ENCODE results near the gene MAPK8. TPM values are rescaled to one million over a fixed set of nuclear protein-coding genes. Genes with fewer than 3 reads are reported as not detected.

The MAPK8 gene
- total and polyA plus RNA-seq, 9 of the 15 experiments (the other 6 are each of a cell fraction or from before 2014, with no cell fraction given) = 6.4 to 159 (median 71.0) TPM

GRCh38 chr10:48439031-48439430 lies 132.6 kb downstream of the MAPK8 start (continued):
- no peak for TF ChIP-seq MGA (IDR thresholded peaks at IDR 0.05)
- TF ChIP-seq ZNF174 (CRISPR knock-in tag; IDR thresholded peaks at IDR 0.05) = no peak
- TF ChIP-seq PHF8 (IDR thresholded peaks at IDR 0.05; ENCODE audit: borderline replicate concordance, low read length) = no peak
- no peak for TF ChIP-seq LCOR (CRISPR knock-in tag; IDR thresholded peaks at IDR 0.05)
- no peak for TF ChIP-seq NR4A1 (CRISPR knock-in tag; IDR thresholded peaks at IDR 0.05)
- TF ChIP-seq NR4A1 (tag; IDR thresholded peaks at IDR 0.05) = no peak
- TF ChIP-seq HEY1 (CRISPR knock-in tag; IDR thresholded peaks at IDR 0.05; ENCODE audit: borderline replicate concordance) = no peak
- no peak for TF ChIP-seq MCM3 (IDR thresholded peaks at IDR 0.05)
- TF ChIP-seq, protein P1, sequence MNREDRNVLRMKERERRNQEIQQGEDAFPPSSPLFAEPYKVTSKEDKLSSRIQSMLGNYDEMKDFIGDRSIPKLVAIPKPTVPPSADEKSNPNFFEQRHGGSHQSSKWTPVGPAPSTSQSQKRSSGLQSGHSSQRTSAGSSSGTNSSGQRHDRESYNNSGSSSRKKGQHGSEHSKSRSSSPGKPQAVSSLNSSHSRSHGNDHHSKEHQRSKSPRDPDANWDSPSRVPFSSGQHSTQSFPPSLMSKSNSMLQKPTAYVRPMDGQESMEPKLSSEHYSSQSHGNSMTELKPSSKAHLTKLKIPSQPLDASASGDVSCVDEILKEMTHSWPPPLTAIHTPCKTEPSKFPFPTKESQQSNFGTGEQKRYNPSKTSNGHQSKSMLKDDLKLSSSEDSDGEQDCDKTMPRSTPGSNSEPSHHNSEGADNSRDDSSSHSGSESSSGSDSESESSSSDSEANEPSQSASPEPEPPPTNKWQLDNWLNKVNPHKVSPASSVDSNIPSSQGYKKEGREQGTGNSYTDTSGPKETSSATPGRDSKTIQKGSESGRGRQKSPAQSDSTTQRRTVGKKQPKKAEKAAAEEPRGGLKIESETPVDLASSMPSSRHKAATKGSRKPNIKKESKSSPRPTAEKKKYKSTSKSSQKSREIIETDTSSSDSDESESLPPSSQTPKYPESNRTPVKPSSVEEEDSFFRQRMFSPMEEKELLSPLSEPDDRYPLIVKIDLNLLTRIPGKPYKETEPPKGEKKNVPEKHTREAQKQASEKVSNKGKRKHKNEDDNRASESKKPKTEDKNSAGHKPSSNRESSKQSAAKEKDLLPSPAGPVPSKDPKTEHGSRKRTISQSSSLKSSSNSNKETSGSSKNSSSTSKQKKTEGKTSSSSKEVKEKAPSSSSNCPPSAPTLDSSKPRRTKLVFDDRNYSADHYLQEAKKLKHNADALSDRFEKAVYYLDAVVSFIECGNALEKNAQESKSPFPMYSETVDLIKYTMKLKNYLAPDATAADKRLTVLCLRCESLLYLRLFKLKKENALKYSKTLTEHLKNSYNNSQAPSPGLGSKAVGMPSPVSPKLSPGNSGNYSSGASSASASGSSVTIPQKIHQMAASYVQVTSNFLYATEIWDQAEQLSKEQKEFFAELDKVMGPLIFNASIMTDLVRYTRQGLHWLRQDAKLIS (CRISPR knock-in tag; IDR thresholded peaks at IDR 0.05) = no peak
- no peak for TF ChIP-seq SIRT6 (IDR thresholded peaks at IDR 0.05; ENCODE audit: low read depth, low read length)

Data from K562 (cell line).